Measurements from ENCODE around the gene SLFN5. TPM values are rescaled to one million over a fixed set of nuclear protein-coding genes. Genes with fewer than 3 reads are reported as not detected.
"Not testable (repeated sequence)": the region's sequence is repeated elsewhere in the genome, so short reads cannot be mapped to it uniquely, and the experiment has no call there.

SLFN5 gene
- total RNA-seq, 2 donors from 2014 or later: 53.8 to 70.3 TPM

DNA sequence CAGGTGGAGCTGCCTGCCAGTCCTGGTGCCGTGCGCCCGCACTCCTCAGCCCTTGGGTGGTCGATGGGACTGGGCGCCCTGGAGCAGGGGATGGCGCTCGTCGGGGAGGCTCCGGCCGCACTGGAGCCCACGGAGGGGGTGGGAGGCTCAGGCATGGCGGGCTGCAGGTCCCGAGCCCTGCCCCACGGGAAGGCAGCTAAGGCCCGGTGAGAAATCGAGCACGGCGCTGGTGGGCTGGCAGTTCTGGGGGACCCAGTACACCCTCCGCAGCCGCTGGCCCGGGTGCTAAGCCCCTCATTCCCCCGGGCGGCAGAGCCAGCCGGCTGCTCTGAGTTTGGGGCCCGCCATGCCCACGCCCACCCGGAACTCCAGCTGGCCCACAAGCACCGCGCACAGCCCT, 36.0 kb downstream of the SLFN5 start:
- not testable (repeated sequence) for H3K9me3 Mint-ChIP-seq; DNase-seq; H3K4me3 Mint-ChIP-seq; H3K27ac Mint-ChIP-seq; ATAC-seq (replicated peaks in 1 of 2); H3K27me3 Mint-ChIP-seq (ENCODE audit: low read depth)
- peaks cover 19% of the 10 kb centered on the region for H3K4me1 Mint-ChIP-seq (ENCODE audit: low read depth)
- H3K36me3 Mint-ChIP-seq (ENCODE audit: insufficient read depth in 2 of 2): peaks cover 5 to 12% of the 10 kb centered on the region in 2 donors

DNA sequence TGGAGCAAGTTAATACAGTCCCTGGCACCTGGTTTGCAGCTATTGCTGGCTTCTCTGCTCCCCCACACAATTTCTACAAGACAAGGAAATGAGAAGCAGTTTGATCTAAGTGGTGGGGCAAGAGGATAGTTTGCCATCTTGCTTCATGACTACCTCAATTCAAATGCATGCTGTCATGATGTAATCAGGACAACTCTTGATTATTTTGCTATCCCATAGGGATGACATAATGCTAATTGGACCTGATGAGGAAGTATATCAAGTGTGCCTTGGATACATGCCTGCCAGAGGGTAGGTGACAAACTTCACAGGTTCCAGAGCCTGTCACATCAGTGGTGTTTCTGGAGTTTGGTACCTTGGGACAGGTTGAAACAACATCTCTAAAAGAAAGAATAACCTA, 40.9 kb downstream of the SLFN5 start:
- peaks cover 3 to 7% of the 10 kb centered on the region in 2 donors for H3K36me3 Mint-ChIP-seq (ENCODE audit: insufficient read depth in 2 of 2)
- H3K27ac Mint-ChIP-seq: no peak overlapping the region
- H3K4me3 Mint-ChIP-seq: no peak overlapping the region
- ATAC-seq (replicated peaks in 1 of 2) (no peak), DNase-seq (no peak)
- H3K27me3 Mint-ChIP-seq (ENCODE audit: low read depth): no peaks in the 10 kb centered on the region
- H3K4me1 Mint-ChIP-seq (ENCODE audit: low read depth): peaks cover 26% of the 10 kb centered on the region
- H3K9me3 Mint-ChIP-seq: peaks cover 1 to 7% of the 10 kb centered on the region in 2 donors

DNA sequence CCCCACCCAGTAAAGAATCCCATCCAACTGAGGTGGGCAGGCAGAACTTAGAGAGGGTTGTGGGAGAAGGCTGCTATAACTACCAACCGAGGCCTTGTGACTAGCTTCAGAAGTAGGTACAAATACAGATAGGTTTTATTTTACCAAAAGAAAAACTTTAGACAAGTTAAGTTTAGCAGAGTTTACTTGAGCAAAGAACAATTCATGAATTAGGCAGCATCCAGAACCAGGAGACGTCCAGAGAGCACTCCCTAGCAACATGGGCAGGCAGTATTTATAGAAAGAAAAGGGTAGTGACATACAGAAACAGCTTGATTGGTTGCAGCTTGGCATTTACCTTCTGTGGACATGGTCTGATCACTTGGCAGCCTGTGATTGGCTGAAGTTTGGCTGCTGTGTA, 42.1 kb downstream of the SLFN5 start:
- peaks cover 3 to 9% of the 10 kb centered on the region in 2 donors for H3K36me3 Mint-ChIP-seq (ENCODE audit: insufficient read depth in 2 of 2)
- H3K4me1 Mint-ChIP-seq (ENCODE audit: low read depth): peaks cover 35% of the 10 kb centered on the region
- H3K4me3 Mint-ChIP-seq: no peak overlapping the region
- ATAC-seq (replicated peaks in 1 of 2) (no peak), DNase-seq (no peak)
- no peaks in the 10 kb centered on the region for H3K27me3 Mint-ChIP-seq (ENCODE audit: low read depth)
- H3K9me3 Mint-ChIP-seq: peaks cover 2 to 9% of the 10 kb centered on the region in 2 donors
- no peak overlapping the region for H3K27ac Mint-ChIP-seq

GRCh38 chr17:35286120-35286781, 43.4 kb downstream of the SLFN5 start:
- Mint-ChIP-seq H3K4me1 (ENCODE audit: low read depth) (peaks cover 35% of the 10 kb centered on the region), H3K27ac (peak overlapping the region; percentile 76), H3K27me3 (ENCODE audit: low read depth) (no peaks in the 10 kb centered on the region), H3K36me3 (ENCODE audit: insufficient read depth in 2 of 2) (peaks cover 3 to 7% of the 10 kb centered on the region in 2 donors), H3K4me3 (peak overlapping the region; percentile 16 to 78), H3K9me3 (peaks cover 2 to 8% of the 10 kb centered on the region in 2 donors)
- DNase-seq: peak; percentile 16 to 18
- peak; percentile 92 to 98 for ATAC-seq (replicated peaks in 1 of 2)

- Mint-ChIP-seq H3K27me3 (ENCODE audit: low read depth) (no peaks in the 10 kb centered on the region), H3K9me3 (peaks cover 2 to 8% of the 10 kb centered on the region in 2 donors), H3K4me3 (no peak overlapping the region), H3K36me3 (ENCODE audit: insufficient read depth in 2 of 2) (peaks cover 3 to 7% of the 10 kb centered on the region in 2 donors), H3K4me1 (ENCODE audit: low read depth) (peaks cover 35% of the 10 kb centered on the region), H3K27ac (no peak overlapping the region)
- ATAC-seq (replicated peaks in 1 of 2) (no peak), DNase-seq (no peak)
Observed at GRCh38 chr17:35287286-35287811, 44.5 kb downstream of the SLFN5 start.

GRCh38 chr17:35289222-35289621, 46.4 kb downstream of the SLFN5 start:
- Mint-ChIP-seq H3K4me1 (ENCODE audit: low read depth) (peaks cover 35% of the 10 kb centered on the region), H3K27ac (peak overlapping the region; percentile 84), H3K36me3 (ENCODE audit: insufficient read depth in 2 of 2) (peaks cover 3 to 7% of the 10 kb centered on the region in 2 donors), H3K27me3 (ENCODE audit: low read depth) (no peaks in the 10 kb centered on the region), H3K9me3 (peaks cover 2 to 8% of the 10 kb centered on the region in 2 donors), H3K4me3 (peak overlapping the region; percentile 65 to 76)
- DNase-seq (no peak), ATAC-seq (replicated peaks in 1 of 2) (no peak)

DNA sequence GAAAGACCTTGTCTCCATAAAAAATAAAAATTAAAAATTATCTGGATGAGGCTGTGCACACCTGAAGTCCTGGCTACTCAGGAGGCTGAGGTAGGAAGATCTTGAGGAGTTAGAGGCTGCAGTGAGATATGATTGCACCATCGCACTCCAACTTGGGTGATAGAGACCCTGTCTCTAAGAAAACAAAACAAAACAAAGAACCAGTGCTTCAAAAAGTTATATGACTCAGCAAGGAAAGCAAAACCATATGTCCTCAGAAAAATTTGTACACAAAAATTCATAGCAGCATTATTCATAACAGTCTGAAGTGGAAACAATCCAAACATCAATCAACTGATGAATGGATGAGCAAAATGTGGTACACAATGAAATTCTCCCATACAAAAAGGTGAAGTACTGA, 48.9 kb downstream of the SLFN5 start:
- Mint-ChIP-seq H3K4me3 (no peak overlapping the region), H3K4me1 (ENCODE audit: low read depth) (peaks cover 20% of the 10 kb centered on the region), H3K27ac (no peak overlapping the region), H3K36me3 (ENCODE audit: insufficient read depth in 2 of 2) (peaks cover 4 to 14% of the 10 kb centered on the region in 2 donors), H3K9me3 (peaks cover 5 to 9% of the 10 kb centered on the region in 2 donors), H3K27me3 (ENCODE audit: low read depth) (no peaks in the 10 kb centered on the region)
- ATAC-seq (replicated peaks in 1 of 2): peak; percentile 51 to 63
- no peak for DNase-seq

GRCh38 chr17:35293151-35293847, 50.4 kb downstream of the SLFN5 start:
- Mint-ChIP-seq H3K36me3 (ENCODE audit: insufficient read depth in 2 of 2) (peaks cover 4 to 15% of the 10 kb centered on the region in 2 donors), H3K9me3 (peaks cover 4 to 10% of the 10 kb centered on the region in 2 donors), H3K4me1 (ENCODE audit: low read depth) (peaks cover 13% of the 10 kb centered on the region), H3K27me3 (ENCODE audit: low read depth) (peaks cover 5% of the 10 kb centered on the region), H3K27ac (no peak overlapping the region), H3K4me3 (no peak overlapping the region)
- ATAC-seq (replicated peaks in 1 of 2) (no peak), DNase-seq (no peak)

- DNase-seq: no peak
- H3K27me3 Mint-ChIP-seq (ENCODE audit: low read depth): peaks cover 8% of the 10 kb centered on the region
- H3K27ac Mint-ChIP-seq: no peak overlapping the region
- ATAC-seq (replicated peaks in 1 of 2): no peak
- no peak overlapping the region for H3K4me3 Mint-ChIP-seq
- no peaks in the 10 kb centered on the region for H3K4me1 Mint-ChIP-seq (ENCODE audit: low read depth)
- peaks cover 2 to 8% of the 10 kb centered on the region in 2 donors for H3K9me3 Mint-ChIP-seq
- H3K36me3 Mint-ChIP-seq (ENCODE audit: insufficient read depth in 2 of 2): peaks cover 4 to 12% of the 10 kb centered on the region in 2 donors
Observed at GRCh38 chr17:35294756-35295155, 51.9 kb downstream of the SLFN5 start.

DNA sequence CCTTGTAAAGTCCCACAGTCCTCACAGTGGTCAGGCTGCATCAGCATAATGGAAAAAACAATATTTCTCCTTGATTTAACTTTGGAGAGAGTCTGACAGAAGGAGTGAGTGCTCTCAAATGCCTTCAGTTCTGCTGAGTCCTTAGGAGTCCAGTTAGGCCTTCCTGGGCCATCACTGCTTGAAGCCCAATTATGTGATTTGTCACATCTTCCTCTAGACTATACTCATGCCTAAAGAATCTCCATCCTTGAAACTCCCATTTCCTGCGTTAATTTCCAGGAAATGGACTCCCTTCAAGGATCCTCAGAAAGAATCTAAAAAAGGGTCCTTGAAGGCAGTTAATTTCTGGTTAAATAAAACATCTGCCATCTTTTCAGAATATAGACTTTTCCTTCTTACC, 52.8 kb downstream of the SLFN5 start:
- ATAC-seq (replicated peaks in 1 of 2): no peak
- Mint-ChIP-seq H3K36me3 (ENCODE audit: insufficient read depth in 2 of 2) (peaks cover 5 to 14% of the 10 kb centered on the region in 2 donors), H3K4me1 (ENCODE audit: low read depth) (no peaks in the 10 kb centered on the region)

DNA sequence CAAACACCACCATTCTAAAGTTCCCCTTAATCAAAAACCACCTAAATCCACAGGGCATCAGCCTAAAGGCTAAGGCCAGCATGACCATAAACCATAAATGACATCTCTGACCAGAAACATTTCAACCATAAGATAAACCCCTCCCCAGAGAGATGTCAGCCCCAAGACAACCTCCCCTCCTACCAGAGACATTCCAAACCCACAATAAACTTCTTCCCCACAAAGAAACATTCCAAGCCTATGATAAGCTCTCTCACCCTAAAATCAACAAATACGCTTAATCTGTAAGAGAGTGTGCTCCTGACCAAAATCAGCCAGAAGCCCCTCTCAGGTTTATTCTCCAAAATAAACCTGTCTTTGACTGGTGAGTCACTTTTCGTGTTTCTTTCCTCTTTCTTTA, 54.8 kb downstream of the SLFN5 start:
- Mint-ChIP-seq H3K4me3 (no peak overlapping the region), H3K4me1 (ENCODE audit: low read depth) (no peaks in the 10 kb centered on the region), H3K27me3 (ENCODE audit: low read depth) (peaks cover 8% of the 10 kb centered on the region), H3K36me3 (ENCODE audit: insufficient read depth in 2 of 2) (peaks cover 11 to 25% of the 10 kb centered on the region in 2 donors), H3K27ac (no peak overlapping the region), H3K9me3 (peaks cover 6 to 18% of the 10 kb centered on the region in 2 donors)
- no peak for ATAC-seq (replicated peaks in 1 of 2)
- no peak for DNase-seq

More for the DNA sequence above, 52.8 kb downstream of the SLFN5 start:
- Mint-ChIP-seq H3K4me3 (no peak overlapping the region), H3K27me3 (ENCODE audit: low read depth) (peaks cover 8% of the 10 kb centered on the region), H3K9me3 (peaks cover 2 to 10% of the 10 kb centered on the region in 2 donors), H3K27ac (no peak overlapping the region)
- no peak for DNase-seq

DNA sequence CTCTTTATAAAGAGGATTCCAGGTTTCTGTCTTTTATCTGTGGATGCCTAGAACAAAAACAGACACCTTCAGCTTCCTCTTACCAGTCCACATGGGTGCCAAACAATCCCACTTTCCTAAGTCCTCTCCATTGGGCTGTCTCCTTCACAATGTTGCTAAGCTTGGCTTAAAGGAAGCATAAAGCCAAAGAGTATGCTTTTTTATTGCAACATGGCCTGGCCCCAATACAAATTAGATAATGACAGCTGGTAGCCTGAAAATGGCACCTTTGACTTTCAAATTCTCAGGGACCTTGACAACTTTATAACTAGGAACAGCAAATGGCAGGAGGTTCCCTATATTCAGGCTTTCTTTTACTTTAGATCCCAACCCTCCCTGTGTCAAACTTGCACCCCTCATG, 55.8 kb downstream of the SLFN5 start:
- Mint-ChIP-seq H3K27ac (no peak overlapping the region), H3K4me3 (no peak overlapping the region), H3K27me3 (ENCODE audit: low read depth) (peaks cover 8% of the 10 kb centered on the region), H3K4me1 (ENCODE audit: low read depth) (no peaks in the 10 kb centered on the region), H3K9me3 (peaks cover 10 to 23% of the 10 kb centered on the region in 2 donors), H3K36me3 (ENCODE audit: insufficient read depth in 2 of 2) (peaks cover 18 to 32% of the 10 kb centered on the region in 2 donors)
- ATAC-seq (replicated peaks in 1 of 2): no peak
- no peak for DNase-seq

DNA sequence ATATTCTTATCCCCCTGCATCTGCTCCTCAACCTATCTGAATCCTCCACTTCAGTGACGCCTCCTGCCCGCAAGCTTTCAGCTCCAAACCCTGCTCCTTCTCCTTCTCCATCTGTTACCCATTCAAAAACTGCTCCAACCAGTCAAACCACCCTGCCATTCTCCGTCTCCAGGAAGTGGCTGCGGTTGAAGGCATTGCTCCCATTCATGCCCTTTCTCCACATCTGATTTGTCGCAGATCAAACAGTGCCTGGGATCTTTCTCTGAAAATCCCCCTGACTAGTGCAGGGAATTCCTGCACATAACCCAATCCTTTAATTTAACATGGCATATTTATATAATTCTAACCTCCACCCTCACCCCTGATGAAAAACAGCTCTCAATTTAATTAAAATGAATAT, 56.3 kb downstream of the SLFN5 start:
- Mint-ChIP-seq H3K36me3 (ENCODE audit: insufficient read depth in 2 of 2) (peaks cover 20 to 37% of the 10 kb centered on the region in 2 donors), H3K9me3 (peaks cover 15 to 25% of the 10 kb centered on the region in 2 donors), H3K27me3 (ENCODE audit: low read depth) (peaks cover 8% of the 10 kb centered on the region), H3K4me3 (no peak overlapping the region), H3K27ac (no peak overlapping the region), H3K4me1 (ENCODE audit: low read depth) (no peaks in the 10 kb centered on the region)
- DNase-seq: no peak
- ATAC-seq (replicated peaks in 1 of 2): no peak
